Karpas-422 (cell line): Measurements from ENCODE around the gene PCNX4. TPM values are rescaled to one million over a fixed set of nuclear protein-coding genes. Genes with fewer than 3 reads are reported as not detected.

Experiments
- DNase-seq: peaks from one replicate; pipeline ENCODE4 v3.0.0-alpha.2; 2015
- H2AFZ ChIP-seq: fragments of 200-600 bp; sonication (generic); 2 replicates; pipeline ENCODE4 v1.6.1; 2014; ENCODE audit warnings: antibody characterized with exemption, low read length, mixed read lengths
- H3K27ac ChIP-seq: fragments of 200-600 bp; sonication (generic); 2 replicates; pipeline ENCODE4 v1.5.1; 2014; ENCODE audit warnings: mild to moderate bottlenecking, low read length, moderate library complexity
- H3K27me3 ChIP-seq: fragments of 200-600 bp; sonication (generic); 2 replicates; pipeline ENCODE4 v1.6.1; 2014; ENCODE audit warnings: low read length, mixed read lengths
- H3K36me3 ChIP-seq: fragments of 200-600 bp; sonication (generic); 2 replicates; pipeline ENCODE4 v1.6.1; 2014; ENCODE audit warnings: low read length, mixed read lengths; ENCODE audit not compliant: insufficient read depth
- H3K4me1 ChIP-seq: fragments of 200-600 bp; sonication (generic); 2 replicates; pipeline ENCODE4 v1.6.1; 2014; ENCODE audit warnings: mild to moderate bottlenecking, low read length, mixed read lengths
- H3K4me2 ChIP-seq: fragments of 200-600 bp; sonication (generic); 2 replicates; pipeline ENCODE4 v1.6.1; 2014; ENCODE audit warnings: low read length, low read depth, mild to moderate bottlenecking; ENCODE audit not compliant: poor library complexity, severe bottlenecking
- H3K4me3 ChIP-seq: fragments of 200-600 bp; sonication (generic); 2 replicates; pipeline ENCODE4 v1.5.1; 2014; ENCODE audit warnings: mild to moderate bottlenecking, antibody characterized with exemption, low read length, mixed read lengths
- H3K79me2 ChIP-seq: fragments of 200-600 bp; sonication (generic); 2 replicates; pipeline ENCODE4 v1.6.1; 2014; ENCODE audit warnings: mild to moderate bottlenecking, low read length, mixed read lengths
- H3K9ac ChIP-seq: fragments of 200-600 bp; sonication (generic); 2 replicates; pipeline ENCODE4 v1.6.0; 2014; ENCODE audit warnings: low read length
- H3K9me2 ChIP-seq: fragments of 200-600 bp; sonication (generic), shearing (Covaris generic); replicated peaks from 2 replicates; pipeline ENCODE4 v1.6.0; 2014; ENCODE audit warnings: mild to moderate bottlenecking, low read length, moderate library complexity; ENCODE audit not compliant: insufficient read depth
- H3K9me3 ChIP-seq: fragments of 300-700, 200-600 bp; sonication (generic); 2 replicates; pipeline ENCODE4 v1.6.1; 2014; ENCODE audit warnings: low read length, mixed read lengths
- H4K20me1 ChIP-seq: fragments of 200-600 bp; sonication (generic); 2 replicates; pipeline ENCODE4 v1.6.1; 2014; ENCODE audit warnings: mild to moderate bottlenecking, antibody characterized with exemption, low read length, low read depth; ENCODE audit not compliant: insufficient read depth
- total RNA-seq: library from RNA; depleted of rRNA; stranded (reverse); fragments of >200 nt; shearing (Covaris generic); gene quantifications from 2 replicates; pipeline ENCODE4 v1.2.3, GENCODE V29; 2014; ENCODE audit warnings: low replicate concordance

The PCNX4 gene
- total RNA-seq, 1 experiment from 2014 or later: 98.8 TPM

DNA sequence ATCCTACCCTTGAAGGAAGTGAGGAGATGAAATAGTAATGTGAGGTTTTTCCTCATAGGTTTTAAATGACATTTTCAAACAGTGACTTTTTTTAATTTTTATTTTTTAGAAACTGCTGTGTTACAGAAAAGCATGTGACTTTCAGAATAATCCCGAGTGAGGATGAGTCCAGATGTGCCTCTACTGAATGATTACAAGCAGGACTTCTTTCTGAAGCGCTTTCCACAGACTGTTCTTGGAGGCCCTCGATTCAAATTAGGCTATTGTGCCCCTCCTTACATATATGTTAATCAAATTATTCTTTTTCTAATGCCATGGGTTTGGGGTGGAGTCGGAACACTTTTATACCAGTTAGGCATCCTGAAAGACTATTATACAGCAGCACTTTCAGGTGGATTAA is 15.8 kb downstream of the PCNX4 start:
- Histone ChIP-seq H3K4me3 (no peak overlapping the region), H3K4me2 (no peak overlapping the region), H3K36me3 (peaks cover 15% of the 10 kb centered on the region; the same call in 1 of the 2 replicates), H3K9me2 (no peaks in the 10 kb centered on the region), H2AFZ (no peak overlapping the region), H4K20me1 (no peaks in the 10 kb centered on the region), H3K79me2 (peaks cover 97% of the 10 kb centered on the region), H3K9ac (no peak overlapping the region), H3K4me1 (peaks cover 4% of the 10 kb centered on the region; the same call in 1 of the 2 replicates), H3K27me3 (no peaks in the 10 kb centered on the region), H3K27ac (no peak overlapping the region), H3K9me3 (no peaks in the 10 kb centered on the region)
- DNase-seq: no peak

DNA sequence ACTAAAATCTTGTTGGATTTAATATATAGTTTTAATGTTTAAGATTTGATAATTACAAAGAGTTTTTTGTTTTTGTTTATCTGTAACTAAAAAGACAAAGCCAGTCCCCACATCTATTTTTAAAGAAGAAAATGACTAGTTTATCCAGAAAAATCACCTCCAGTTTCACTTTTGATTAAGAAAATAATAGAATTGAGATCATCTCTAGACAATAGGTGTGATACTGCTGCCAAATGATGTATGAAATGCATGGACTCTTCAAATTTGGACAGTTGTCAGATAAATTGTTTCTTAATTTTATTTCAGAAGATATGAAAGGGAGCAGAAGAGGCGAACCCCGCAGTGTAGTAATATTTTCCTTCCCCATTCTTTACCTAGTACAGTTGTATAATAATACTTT is 20.0 kb downstream of the PCNX4 start:
- H3K9me3 ChIP-seq: no peaks in the 10 kb centered on the region
- H3K36me3 ChIP-seq: peaks cover 33% of the 10 kb centered on the region
- H2AFZ ChIP-seq: no peak overlapping the region
- no peaks in the 10 kb centered on the region for H4K20me1 ChIP-seq
- no peak for DNase-seq
- H3K27ac ChIP-seq: no peak overlapping the region
- peaks cover 91% of the 10 kb centered on the region for H3K79me2 ChIP-seq
- no peaks in the 10 kb centered on the region for H3K27me3 ChIP-seq
- H3K4me3 ChIP-seq: no peak overlapping the region
- H3K9me2 ChIP-seq: no peaks in the 10 kb centered on the region
- no peaks in the 10 kb centered on the region for H3K4me1 ChIP-seq
- H3K4me2 ChIP-seq: no peak overlapping the region
- H3K9ac ChIP-seq: no peak overlapping the region

DNA sequence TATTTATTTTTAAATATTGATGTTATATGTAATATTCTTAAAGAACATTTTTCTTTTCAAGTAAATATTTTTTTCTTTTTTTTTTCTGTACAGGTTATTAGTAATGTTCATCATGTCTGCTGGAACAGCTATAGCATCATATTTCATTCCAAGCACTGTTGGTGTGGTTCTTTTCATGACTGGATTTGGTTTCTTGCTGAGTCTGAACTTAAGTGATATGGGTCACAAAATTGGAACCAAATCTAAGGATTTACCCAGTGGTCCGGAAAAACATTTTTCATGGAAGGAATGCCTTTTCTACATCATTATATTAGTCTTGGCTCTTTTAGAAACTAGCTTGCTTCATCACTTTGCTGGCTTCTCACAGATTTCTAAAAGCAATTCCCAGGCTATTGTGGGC is 23.2 kb downstream of the PCNX4 start:
- Histone ChIP-seq H3K36me3 (peaks cover 44% of the 10 kb centered on the region), H3K4me2 (no peak overlapping the region), H3K4me3 (no peak overlapping the region), H3K9me2 (no peaks in the 10 kb centered on the region), H3K9ac (no peak overlapping the region), H4K20me1 (no peaks in the 10 kb centered on the region), H3K9me3 (no peaks in the 10 kb centered on the region), H3K27me3 (no peaks in the 10 kb centered on the region), H3K4me1 (no peaks in the 10 kb centered on the region), H2AFZ (no peak overlapping the region), H3K79me2 (peaks cover 75% of the 10 kb centered on the region), H3K27ac (no peak overlapping the region)
- no peak for DNase-seq

DNA sequence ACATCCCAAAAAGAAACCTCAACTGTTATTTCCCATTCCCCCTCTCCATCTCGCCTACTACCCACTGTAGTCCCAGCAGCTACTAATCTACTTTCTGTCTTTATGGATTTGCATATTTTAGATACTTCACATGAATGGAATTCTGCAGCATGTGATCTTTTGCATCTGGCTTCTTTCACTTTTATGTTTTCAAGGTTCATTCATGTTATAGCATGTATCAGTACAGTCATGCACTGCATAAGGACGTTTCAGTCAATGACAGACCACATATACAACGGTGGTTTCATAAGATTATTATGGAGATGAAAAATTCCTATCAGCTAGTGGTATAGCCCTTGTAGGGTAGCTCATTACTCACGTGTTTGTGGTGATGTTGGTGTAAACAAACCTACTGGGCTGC is 24.5 kb downstream of the PCNX4 start:
- Histone ChIP-seq H3K4me3 (no peak overlapping the region), H3K9me2 (no peaks in the 10 kb centered on the region), H2AFZ (no peak overlapping the region), H4K20me1 (no peaks in the 10 kb centered on the region), H3K4me1 (no peaks in the 10 kb centered on the region), H3K27me3 (no peaks in the 10 kb centered on the region), H3K9me3 (no peaks in the 10 kb centered on the region), H3K9ac (no peak overlapping the region), H3K36me3 (peaks cover 55% of the 10 kb centered on the region), H3K4me2 (no peak overlapping the region), H3K79me2 (peaks cover 62% of the 10 kb centered on the region), H3K27ac (no peak overlapping the region)
- no peak for DNase-seq

DNA sequence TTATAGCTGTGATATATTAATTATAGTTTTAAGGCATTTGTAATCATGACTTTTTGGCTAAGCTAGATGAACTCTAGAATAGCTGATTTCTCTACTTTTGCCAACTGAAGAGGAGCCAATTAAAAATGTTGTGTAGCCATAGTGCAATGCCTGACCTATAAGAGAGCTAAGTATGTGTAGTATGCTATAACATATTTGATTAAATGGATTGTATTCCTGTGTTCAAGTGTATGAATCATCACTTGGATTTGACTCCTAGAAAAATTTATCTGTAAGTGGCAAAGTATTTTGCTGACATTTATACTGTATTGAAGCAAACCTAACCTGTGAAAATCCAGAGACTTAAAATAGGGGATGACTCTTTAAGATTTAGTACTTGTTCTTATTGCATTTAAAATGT is 34.2 kb downstream of the PCNX4 start:
- H3K9ac ChIP-seq: no peak overlapping the region
- DNase-seq: no peak
- no peak overlapping the region for H3K27ac ChIP-seq
- H3K27me3 ChIP-seq: no peaks in the 10 kb centered on the region
- H3K79me2 ChIP-seq: no peaks in the 10 kb centered on the region
- no peaks in the 10 kb centered on the region for H3K4me1 ChIP-seq
- H3K4me3 ChIP-seq: no peak overlapping the region
- no peaks in the 10 kb centered on the region for H3K9me3 ChIP-seq
- peaks cover 77% of the 10 kb centered on the region for H3K36me3 ChIP-seq
- H3K9me2 ChIP-seq: no peaks in the 10 kb centered on the region
- no peak overlapping the region for H2AFZ ChIP-seq
- H4K20me1 ChIP-seq: no peaks in the 10 kb centered on the region
- no peak overlapping the region for H3K4me2 ChIP-seq

DNA sequence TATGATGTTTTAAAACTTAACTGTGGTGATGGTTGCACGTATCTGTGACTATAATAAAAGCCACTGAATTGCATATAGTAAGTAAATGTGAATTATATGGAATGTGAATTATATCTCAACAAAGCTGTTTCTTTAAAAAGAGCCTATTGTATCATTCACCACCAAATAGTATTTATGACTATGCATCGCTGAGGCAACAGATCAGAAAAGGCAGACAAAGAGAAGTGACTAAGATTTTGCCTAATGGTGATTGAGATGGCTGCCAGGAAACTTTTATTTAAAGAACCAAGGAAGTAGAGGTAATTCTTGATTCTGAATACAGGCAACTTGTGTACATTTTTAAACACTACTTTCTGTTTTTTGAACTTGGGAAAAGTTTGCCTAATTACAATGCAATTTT is 41.8 kb downstream of the PCNX4 start:
- no peak for DNase-seq
- H3K27me3 ChIP-seq: no peaks in the 10 kb centered on the region
- H2AFZ ChIP-seq: no peak overlapping the region
- no peaks in the 10 kb centered on the region for H3K79me2 ChIP-seq
- H4K20me1 ChIP-seq: no peaks in the 10 kb centered on the region
- H3K9me2 ChIP-seq: no peaks in the 10 kb centered on the region
- H3K9me3 ChIP-seq: no peaks in the 10 kb centered on the region
- no peak overlapping the region for H3K9ac ChIP-seq
- no peak overlapping the region for H3K4me2 ChIP-seq
- no peak overlapping the region for H3K4me3 ChIP-seq
- H3K27ac ChIP-seq: no peak overlapping the region
- peaks cover 23% of the 10 kb centered on the region; the same call in 1 of the 2 replicates for H3K36me3 ChIP-seq
- no peaks in the 10 kb centered on the region for H3K4me1 ChIP-seq

DNA sequence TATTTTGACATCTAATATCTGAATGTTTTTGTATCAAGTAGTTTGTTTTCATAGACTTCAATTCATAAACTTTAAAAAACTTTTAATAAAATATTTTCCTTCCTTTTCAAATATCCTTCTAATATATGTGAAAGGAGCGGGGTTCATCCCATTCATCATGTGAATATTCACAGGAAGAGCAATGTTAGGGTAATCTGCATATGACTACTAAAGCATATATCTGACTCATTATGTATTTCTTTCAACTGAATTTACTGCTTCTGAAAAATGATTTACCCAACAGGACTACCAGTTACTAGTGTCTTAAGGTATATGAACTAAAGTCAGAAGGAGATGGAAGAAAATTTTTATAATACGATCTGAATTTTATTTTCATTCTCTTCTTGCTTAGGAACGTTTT is 43.0 kb downstream of the PCNX4 start:
- no peaks in the 10 kb centered on the region for H3K79me2 ChIP-seq
- no peak overlapping the region for H3K4me3 ChIP-seq
- H3K9me3 ChIP-seq: no peaks in the 10 kb centered on the region
- no peak overlapping the region for H3K27ac ChIP-seq
- no peak overlapping the region for H3K4me2 ChIP-seq
- peaks cover 20% of the 10 kb centered on the region; the same call in 1 of the 2 replicates for H3K36me3 ChIP-seq
- no peak overlapping the region for H2AFZ ChIP-seq
- H3K4me1 ChIP-seq: no peaks in the 10 kb centered on the region
- H3K9me2 ChIP-seq: no peaks in the 10 kb centered on the region
- H4K20me1 ChIP-seq: no peaks in the 10 kb centered on the region
- H3K9ac ChIP-seq: no peak overlapping the region
- no peaks in the 10 kb centered on the region for H3K27me3 ChIP-seq
- no peak for DNase-seq

DNA sequence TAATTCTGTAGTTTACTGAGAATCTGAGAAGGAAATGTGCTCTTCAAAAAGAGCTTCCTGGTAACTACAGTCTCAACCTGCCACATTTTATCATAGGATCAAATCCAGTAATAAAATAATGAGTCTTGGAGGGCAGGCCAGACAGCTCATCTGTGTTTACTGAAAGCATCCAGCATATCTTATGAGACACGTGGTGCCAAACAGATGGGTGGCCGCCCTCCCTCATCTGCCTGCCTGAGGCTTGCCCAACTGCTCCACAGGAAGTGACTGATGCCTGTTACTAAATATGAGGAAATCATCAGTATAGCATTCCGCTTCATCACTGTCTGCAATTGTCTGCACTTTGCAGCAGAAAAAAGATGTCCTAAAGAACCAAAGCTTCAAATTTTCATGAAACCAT is 60.0 kb downstream of the PCNX4 start:
- H4K20me1 ChIP-seq: no peaks in the 10 kb centered on the region
- no peak for DNase-seq
- H3K4me3 ChIP-seq: no peak overlapping the region
- H3K9ac ChIP-seq: no peak overlapping the region
- H2AFZ ChIP-seq: no peak overlapping the region
- H3K36me3 ChIP-seq: peaks cover 56% of the 10 kb centered on the region
- no peaks in the 10 kb centered on the region for H3K9me2 ChIP-seq
- H3K27me3 ChIP-seq: no peaks in the 10 kb centered on the region
- peaks cover 42% of the 10 kb centered on the region for H3K79me2 ChIP-seq
- H3K27ac ChIP-seq: no peak overlapping the region
- H3K4me2 ChIP-seq: no peak overlapping the region
- H3K9me3 ChIP-seq: no peaks in the 10 kb centered on the region
- no peaks in the 10 kb centered on the region for H3K4me1 ChIP-seq

DNA sequence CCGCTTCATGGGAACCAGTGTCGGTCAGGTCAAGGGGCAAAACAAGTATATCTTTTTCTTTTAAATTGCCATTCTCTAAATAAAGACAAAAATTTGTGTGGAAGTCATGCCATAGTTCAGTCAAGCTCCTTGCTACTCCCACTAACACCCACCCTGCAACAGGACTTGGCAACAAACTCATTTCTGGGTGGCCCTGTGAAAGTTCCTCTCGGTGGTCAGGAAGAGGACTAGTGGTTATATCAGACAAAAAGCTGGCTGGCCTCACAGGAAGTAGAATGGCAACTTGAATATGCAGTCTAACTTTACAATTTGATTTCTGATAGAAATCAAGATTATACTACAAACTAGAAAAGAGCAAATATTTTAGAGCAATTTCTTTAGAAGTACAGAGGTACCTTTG is 62.3 kb downstream of the PCNX4 start:
- no peak overlapping the region for H3K27ac ChIP-seq
- no peak overlapping the region for H3K9ac ChIP-seq
- no peaks in the 10 kb centered on the region for H3K4me1 ChIP-seq
- H3K4me2 ChIP-seq: no peak overlapping the region
- no peak overlapping the region for H3K4me3 ChIP-seq
- H3K36me3 ChIP-seq: peaks cover 54% of the 10 kb centered on the region
- H4K20me1 ChIP-seq: no peaks in the 10 kb centered on the region
- H3K79me2 ChIP-seq: peaks cover 65% of the 10 kb centered on the region
- no peaks in the 10 kb centered on the region for H3K27me3 ChIP-seq
- DNase-seq: no peak
- H3K9me2 ChIP-seq: no peaks in the 10 kb centered on the region
- no peaks in the 10 kb centered on the region for H3K9me3 ChIP-seq
- H2AFZ ChIP-seq: no peak overlapping the region
